GM12801 (cell line): ENCODE results near the gene VRK1.

Experiments
- CTCF ChIP-seq: IDR thresholded peaks from one replicate; pipeline ENCODE4 v1.5.1; 2011; ENCODE audit warnings: control low read depth; ENCODE audit not compliant: insufficient read length; ENCODE audit errors: extremely low read depth

The VRK1 gene

GRCh38 chr14:96780500-96780899, 16.7 kb upstream of the VRK1 start:
- TF ChIP-seq CTCF: no peak

- TF ChIP-seq CTCF: no peak
Observed at GRCh38 chr14:96781371-96781770, 15.8 kb upstream of the VRK1 start.

- no peak for TF ChIP-seq CTCF
Observed at GRCh38 chr14:96782436-96782835, 14.7 kb upstream of the VRK1 start.

- TF ChIP-seq CTCF: no peak
Observed at GRCh38 chr14:96783043-96783914, 13.9 kb upstream of the VRK1 start.

- TF ChIP-seq CTCF: no peak
Observed at GRCh38 chr14:96783915-96784224, 13.3 kb upstream of the VRK1 start.

- TF ChIP-seq CTCF: no peak
Observed at GRCh38 chr14:96790186-96790585, 7.0 kb upstream of the VRK1 start.

- no peak for TF ChIP-seq CTCF
Observed at GRCh38 chr14:96790706-96791105, 6.5 kb upstream of the VRK1 start.
